K562 (cell line): ENCODE measurements around the gene MED15. TPM values are rescaled to one million over a fixed set of nuclear protein-coding genes. Genes with fewer than 3 reads are reported as not detected.

Experiments used
- COPS2 ChIP-seq: fragments of 450-650 bp; conservative IDR thresholded peaks from 2 replicates; pipeline ENCODE4 v1.6.1; 2016; ENCODE audit warnings: mild to moderate bottlenecking, moderate library complexity
- ETV1 ChIP-seq: fragments of 450-650 bp; conservative IDR thresholded peaks from 2 replicates; pipeline ENCODE4 v1.6.1; 2016; ENCODE audit warnings: missing genetic modification characterization, control low read depth, low read depth, missing compliant biosample characterization
- GABPA ChIP-seq: fragments of 200-800 bp; sonication (Bioruptor generic); conservative IDR thresholded peaks from 2 replicates; pipeline ENCODE4 v1.6.1; 2016; ENCODE audit warnings: low read depth, missing genetic modification characterization, missing compliant biosample characterization
- GATA2 ChIP-seq: sonication (generic); formaldehyde crosslinking; IDR thresholded peaks from 2 replicates; pipeline ENCODE4 v1.4.0; 2020; ENCODE audit warnings: mild to moderate bottlenecking, missing genetic modification reagents
- HNRNPL ChIP-seq: fragments of 200-400 bp; formaldehyde crosslinking; IDR thresholded peaks from 2 replicates; pipeline ENCODE4 v1.6.1; 2017; ENCODE audit warnings: low read depth, mild to moderate bottlenecking, low read length
- MXI1 ChIP-seq: IDR thresholded peaks from 2 replicates; pipeline ENCODE4 v1.6.1; 2011; ENCODE audit warnings: low read depth, mild to moderate bottlenecking, improper control_type of control experiment, low read length
- PCBP1 ChIP-seq: fragments of 200-400 bp; formaldehyde crosslinking; IDR thresholded peaks from 2 replicates; pipeline ENCODE4 v1.6.1; 2018; ENCODE audit warnings: mild to moderate bottlenecking, low read depth, low read length; ENCODE audit not compliant: poor library complexity, severe bottlenecking
- POU5F1 ChIP-seq: fragments of 150-350 bp; IDR thresholded peaks from 2 replicates; pipeline ENCODE4 v1.6.1; 2014; ENCODE audit warnings: borderline replicate concordance, low read length, low read depth, mild to moderate bottlenecking; ENCODE audit not compliant: partially characterized antibody
- RBM25 ChIP-seq: fragments of 200-400 bp; formaldehyde crosslinking; IDR thresholded peaks from 2 replicates; pipeline ENCODE4 v1.6.1; 2018; ENCODE audit warnings: low read length, low read depth, moderate library complexity; ENCODE audit not compliant: severe bottlenecking
- SIN3A ChIP-seq, 2 experiments: fragments of 150-350 bp in 1 of 2; IDR thresholded peaks; 2 replicates each; pipeline ENCODE4 v1.6.1; 2011 to 2016; ENCODE audit warnings: borderline replicate concordance in 2 of 2, low read depth in 2 of 2, low read length in 2 of 2, mild to moderate bottlenecking in 2 of 2, moderate library complexity in 2 of 2; ENCODE audit not compliant: control insufficient read depth in 1 of 2
- SIX5 ChIP-seq, 2 experiments: IDR thresholded peaks; 2 replicates each; pipeline ENCODE4 v1.6.1; 2011; ENCODE audit warnings: low read length in 2 of 2, borderline replicate concordance in 1 of 2, low read depth in 1 of 2, mild to moderate bottlenecking in 1 of 2, moderate library complexity in 1 of 2; ENCODE audit not compliant: insufficient read depth in 1 of 2
- SMAD2 ChIP-seq: fragments of 150-350 bp; IDR thresholded peaks from 2 replicates; pipeline ENCODE4 v1.6.1; 2014; ENCODE audit warnings: low read depth, mild to moderate bottlenecking, low read length
- TGIF2 ChIP-seq: sonication (generic); formaldehyde crosslinking; IDR thresholded peaks from 2 replicates; pipeline ENCODE4 v1.8.1; 2022; ENCODE audit warnings: mild to moderate bottlenecking, missing genetic modification reagents, moderate library complexity
- WHSC1 ChIP-seq: IDR thresholded peaks from one replicate; pipeline ENCODE4 v1.6.1; 2012; ENCODE audit warnings: low read length, control low read depth, inconsistent platforms
- ZNF282 ChIP-seq: sonication (generic); formaldehyde crosslinking; IDR thresholded peaks from 2 replicates; pipeline ENCODE4 v1.8.1; 2023; ENCODE audit warnings: missing genetic modification reagents
- ZNF780A ChIP-seq: fragments of 250-450 bp; sonication (Bioruptor Pico); IDR thresholded peaks from 2 replicates; pipeline ENCODE4 v1.5.0; 2021; ENCODE audit warnings: mild to moderate bottlenecking
- polyA plus RNA-seq, 8 experiments: library from polyadenylated mRNA; depleted of rRNA in 4 of 8; stranded (reverse) in 5 of 8; unstranded in 3 of 8; fragments of >200 nt; fragmentation: Nextera tagmentation in 2 of 8; fragmentation: Illumina TruSeq in 1 of 8; extraction: Ambion mirVana in 2 of 8; extraction: Trizol in 1 of 8; gene quantifications; 2 replicates each; pipeline versions ENCODE4 v1.2.1 to v1.2.3, GENCODE V29; 2011 to 2014; ENCODE audit warnings: inconsistent platforms in 1 of 8, missing spikeins in 1 of 8
- total RNA-seq, 7 experiments: library from RNA; depleted of rRNA in 6 of 7; stranded (reverse); fragments of >200 nt in 6 of 7; fragmentation: Illumina TruSeq in 2 of 7; extraction: Trizol in 2 of 7; gene quantifications; 2 replicates each; pipeline versions ENCODE4 v1.2.1 to v1.2.3, GENCODE V29; 2011 to 2021; ENCODE audit warnings: low replicate concordance in 1 of 7
- TF ChIP-seq, protein P1 (sequence below): sonication (generic); formaldehyde crosslinking; IDR thresholded peaks from 2 replicates; pipeline ENCODE4 v1.8.1; 2023; ENCODE audit warnings: mild to moderate bottlenecking, missing genetic modification reagents
- TF ChIP-seq, protein P2 (sequence below): sonication (generic); formaldehyde crosslinking; IDR thresholded peaks from 2 replicates; pipeline ENCODE4 v1.8.1; 2023; ENCODE audit warnings: mild to moderate bottlenecking, missing genetic modification reagents, moderate library complexity
- TF ChIP-seq, protein P3 (sequence below): fragments of 450-650 bp; formaldehyde crosslinking; IDR thresholded peaks from 2 replicates; pipeline ENCODE4 v1.4.0; 2020; ENCODE audit warnings: mild to moderate bottlenecking, mixed read lengths
- TF ChIP-seq, protein P4 (sequence below): fragments of 250-450 bp; sonication (Bioruptor Pico); IDR thresholded peaks from 2 replicates; pipeline ENCODE4 v1.4.0; 2020; ENCODE audit warnings: borderline replicate concordance

Gene MED15
- total and polyA plus RNA-seq, 9 of the 15 experiments (the other 6 are each of a cell fraction or from before 2014, with no cell fraction given), result 4.0 to 271 (median 60.1) TPM

DNA sequence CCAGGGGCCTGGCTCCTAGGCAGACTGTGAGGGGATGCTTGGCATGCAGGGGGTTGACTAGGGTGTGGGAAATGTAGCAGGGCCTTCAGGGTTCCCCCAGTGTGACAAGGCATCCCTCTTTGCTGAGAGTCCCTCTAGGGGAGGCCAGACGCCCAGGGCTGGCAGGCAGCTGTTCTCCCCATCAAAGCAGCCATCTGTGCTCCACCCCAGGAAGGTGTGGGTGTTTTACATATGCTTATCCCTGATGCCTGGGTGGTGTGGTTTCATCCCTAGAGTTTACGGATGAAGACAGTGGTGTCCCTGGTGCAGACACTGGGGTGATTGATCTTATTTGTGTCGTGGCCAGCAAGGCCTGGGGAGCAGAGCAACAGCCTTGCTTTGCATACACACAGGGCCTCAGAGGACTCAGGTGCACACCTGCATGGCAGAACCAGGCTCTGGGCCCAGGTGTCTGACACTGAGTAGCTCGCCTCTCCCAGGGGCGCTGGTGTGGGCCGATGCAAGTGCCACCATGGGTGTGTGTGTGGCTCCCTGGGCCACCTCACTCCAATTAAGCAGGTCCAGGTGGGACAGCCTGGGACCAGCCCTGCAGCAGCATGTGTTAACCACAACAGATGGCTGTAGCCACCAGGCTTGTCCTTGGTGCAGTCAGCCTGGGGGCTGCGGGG is 74.2 kb downstream of the MED15 start (continued):
- TF ChIP-seq, protein P1, sequence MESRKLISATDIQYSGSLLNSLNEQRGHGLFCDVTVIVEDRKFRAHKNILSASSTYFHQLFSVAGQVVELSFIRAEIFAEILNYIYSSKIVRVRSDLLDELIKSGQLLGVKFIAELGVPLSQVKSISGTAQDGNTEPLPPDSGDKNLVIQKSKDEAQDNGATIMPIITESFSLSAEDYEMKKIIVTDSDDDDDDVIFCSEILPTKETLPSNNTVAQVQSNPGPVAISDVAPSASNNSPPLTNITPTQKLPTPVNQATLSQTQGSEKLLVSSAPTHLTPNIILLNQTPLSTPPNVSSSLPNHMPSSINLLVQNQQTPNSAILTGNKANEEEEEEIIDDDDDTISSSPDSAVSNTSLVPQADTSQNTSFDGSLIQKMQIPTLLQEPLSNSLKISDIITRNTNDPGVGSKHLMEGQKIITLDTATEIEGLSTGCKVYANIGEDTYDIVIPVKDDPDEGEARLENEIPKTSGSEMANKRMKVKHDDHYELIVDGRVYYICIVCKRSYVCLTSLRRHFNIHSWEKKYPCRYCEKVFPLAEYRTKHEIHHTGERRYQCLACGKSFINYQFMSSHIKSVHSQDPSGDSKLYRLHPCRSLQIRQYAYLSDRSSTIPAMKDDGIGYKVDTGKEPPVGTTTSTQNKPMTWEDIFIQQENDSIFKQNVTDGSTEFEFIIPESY (CRISPR knock-in tag), result no peak
- no peak for TF ChIP-seq WHSC1
- TF ChIP-seq, protein P2, sequence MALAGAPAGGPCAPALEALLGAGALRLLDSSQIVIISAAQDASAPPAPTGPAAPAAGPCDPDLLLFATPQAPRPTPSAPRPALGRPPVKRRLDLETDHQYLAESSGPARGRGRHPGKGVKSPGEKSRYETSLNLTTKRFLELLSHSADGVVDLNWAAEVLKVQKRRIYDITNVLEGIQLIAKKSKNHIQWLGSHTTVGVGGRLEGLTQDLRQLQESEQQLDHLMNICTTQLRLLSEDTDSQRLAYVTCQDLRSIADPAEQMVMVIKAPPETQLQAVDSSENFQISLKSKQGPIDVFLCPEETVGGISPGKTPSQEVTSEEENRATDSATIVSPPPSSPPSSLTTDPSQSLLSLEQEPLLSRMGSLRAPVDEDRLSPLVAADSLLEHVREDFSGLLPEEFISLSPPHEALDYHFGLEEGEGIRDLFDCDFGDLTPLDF, result no peak
- no peak for TF ChIP-seq HNRNPL
- TF ChIP-seq, protein P3, sequence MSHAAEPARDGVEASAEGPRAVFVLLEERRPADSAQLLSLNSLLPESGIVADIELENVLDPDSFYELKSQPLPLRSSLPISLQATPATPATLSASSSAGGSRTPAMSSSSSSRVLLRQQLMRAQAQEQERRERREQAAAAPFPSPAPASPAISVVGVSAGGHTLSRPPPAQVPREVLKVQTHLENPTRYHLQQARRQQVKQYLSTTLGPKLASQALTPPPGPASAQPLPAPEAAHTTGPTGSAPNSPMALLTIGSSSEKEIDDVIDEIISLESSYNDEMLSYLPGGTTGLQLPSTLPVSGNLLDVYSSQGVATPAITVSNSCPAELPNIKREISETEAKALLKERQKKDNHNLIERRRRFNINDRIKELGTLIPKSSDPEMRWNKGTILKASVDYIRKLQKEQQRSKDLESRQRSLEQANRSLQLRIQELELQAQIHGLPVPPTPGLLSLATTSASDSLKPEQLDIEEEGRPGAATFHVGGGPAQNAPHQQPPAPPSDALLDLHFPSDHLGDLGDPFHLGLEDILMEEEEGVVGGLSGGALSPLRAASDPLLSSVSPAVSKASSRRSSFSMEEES (CRISPR knock-in tag), result no peak
- TF ChIP-seq SMAD2, result no peak
- TF ChIP-seq RBM25, result no peak
- no peak for TF ChIP-seq TGIF2 (CRISPR knock-in tag)
- no peak for TF ChIP-seq GABPA (tag)
- TF ChIP-seq PCBP1, result no peak
- no peak; the same call in 1 of the 2 replicates for TF ChIP-seq GATA2
- TF ChIP-seq MXI1, result no peak
- 0 out of 4 replicates have a peak, but pooled peaks of 1 of the 2 experiments have one; percentile 5 for TF ChIP-seq SIN3A (IDR thresholded peaks at IDR 0.05; ENCODE audit: borderline replicate concordance in 2 of 2, control insufficient read depth in 1 of 2, low read depth in 2 of 2, low read length in 2 of 2)
- no peak for TF ChIP-seq POU5F1
- TF ChIP-seq ETV1, result no peak
- TF ChIP-seq, protein P4, sequence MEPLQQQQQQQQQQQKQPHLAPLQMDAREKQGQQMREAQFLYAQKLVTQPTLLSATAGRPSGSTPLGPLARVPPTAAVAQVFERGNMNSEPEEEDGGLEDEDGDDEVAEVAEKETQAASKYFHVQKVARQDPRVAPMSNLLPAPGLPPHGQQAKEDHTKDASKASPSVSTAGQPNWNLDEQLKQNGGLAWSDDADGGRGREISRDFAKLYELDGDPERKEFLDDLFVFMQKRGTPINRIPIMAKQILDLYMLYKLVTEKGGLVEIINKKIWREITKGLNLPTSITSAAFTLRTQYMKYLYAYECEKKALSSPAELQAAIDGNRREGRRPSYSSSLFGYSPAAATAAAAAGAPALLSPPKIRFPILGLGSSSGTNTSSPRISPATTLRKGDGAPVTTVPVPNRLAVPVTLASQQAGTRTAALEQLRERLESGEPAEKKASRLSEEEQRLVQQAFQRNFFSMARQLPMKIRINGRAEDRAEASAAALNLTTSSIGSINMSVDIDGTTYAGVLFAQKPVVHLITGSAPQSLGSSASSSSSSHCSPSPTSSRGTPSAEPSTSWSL (CRISPR knock-in tag), result 0 out of 2 replicates have a peak, but pooled peaks have one; percentile 70
- 0 out of 2 replicates have a peak, but pooled peaks have one; percentile 64 for TF ChIP-seq ZNF282 (CRISPR knock-in tag)
- no peak for TF ChIP-seq SIX5 (IDR thresholded peaks at IDR 0.05; ENCODE audit: borderline replicate concordance in 1 of 2, insufficient read depth in 1 of 2, low read depth in 1 of 2, low read length in 2 of 2)
- TF ChIP-seq COPS2, result no peak
- no peak for TF ChIP-seq ZNF780A (CRISPR knock-in tag)
